Caki2 (cell line): Measurements from ENCODE around the gene MARCO. TPM values are rescaled to one million over a fixed set of nuclear protein-coding genes. Genes with fewer than 3 reads are reported as not detected.

ENCODE experiments used
- DNase-seq: peaks from one replicate; pipeline ENCODE4 v3.0.0-alpha.2; 2015; ENCODE audit warnings: low read depth
- in situ Hi-C: cut with HindIII; loops from 2 replicates; pipeline ENCODE4 v1.10.0; 2016; ENCODE audit warnings: low sequenced_read_pairs, low pct_unique_long_range_greater_than_20kb, mixed read lengths
- total RNA-seq: library from RNA; depleted of rRNA; stranded (reverse); fragments of >200 nt; shearing (Covaris generic); gene quantifications from 2 replicates; pipeline ENCODE4 v1.2.3, GENCODE V29; 2014; ENCODE audit warnings: low replicate concordance

Gene MARCO
- total RNA-seq, 1 experiment from 2014 or later, result not detected

- in situ Hi-C loops, result no loop called here
- DNase-seq, result no peak
Observed at GRCh38 chr2:118968961-118969733, 27.2 kb downstream of the MARCO start.

- no peak for DNase-seq
- in situ Hi-C loops, result no loop called here
Observed at GRCh38 chr2:118969734-118970395, 27.9 kb downstream of the MARCO start.

GRCh38 chr2:118970396-118971135, 28.6 kb downstream of the MARCO start:
- in situ Hi-C loops, result no loop called here
- no peak for DNase-seq

- in situ Hi-C loops, result no loop called here
- DNase-seq, result no peak
Observed at GRCh38 chr2:118971245-118972122, 29.5 kb downstream of the MARCO start.

GRCh38 chr2:118973542-118973951, 31.6 kb downstream of the MARCO start:
- in situ Hi-C loops, result no loop called here
- DNase-seq, result no peak

GRCh38 chr2:118974103-118974993, 32.4 kb downstream of the MARCO start:
- DNase-seq, result peak; percentile 16
- in situ Hi-C loops, result no loop called here

GRCh38 chr2:118975133-118975532, 33.1 kb downstream of the MARCO start:
- in situ Hi-C loops, result no loop called here
- DNase-seq, result no peak

- DNase-seq, result no peak
- in situ Hi-C loops, result no loop called here
Observed at GRCh38 chr2:118978064-118978463, 36.1 kb downstream of the MARCO start.

GRCh38 chr2:118979152-118979861, 37.3 kb downstream of the MARCO start:
- in situ Hi-C loops, result no loop called here
- no peak for DNase-seq

- no peak for DNase-seq
- in situ Hi-C loops, result no loop called here
Observed at GRCh38 chr2:118980022-118980421, 38.0 kb downstream of the MARCO start.

GRCh38 chr2:118980573-118980972, 38.6 kb downstream of the MARCO start:
- in situ Hi-C loops, result no loop called here
- DNase-seq, result no peak

GRCh38 chr2:118981632-118982031, 39.6 kb downstream of the MARCO start:
- DNase-seq, result no peak
- in situ Hi-C loops, result no loop called here

GRCh38 chr2:118982039-118982438, 40.0 kb downstream of the MARCO start:
- in situ Hi-C loops, result no loop called here
- no peak for DNase-seq

GRCh38 chr2:118983133-118983532, 41.1 kb downstream of the MARCO start:
- in situ Hi-C loops, result no loop called here
- DNase-seq, result no peak

GRCh38 chr2:118983915-118984314, 41.9 kb downstream of the MARCO start:
- in situ Hi-C loops, result no loop called here
- DNase-seq, result no peak

- no peak for DNase-seq
- in situ Hi-C loops, result no loop called here
Observed at GRCh38 chr2:118986738-118987137, 44.7 kb downstream of the MARCO start.

- in situ Hi-C loops, result no loop called here
- DNase-seq, result peak; percentile 65
Observed at GRCh38 chr2:118987886-118988285, 45.9 kb downstream of the MARCO start.
